GM19372 (cell line): ENCODE data around the gene VSIG2.

Experiments used
- ATAC-seq: cut with Tn5 transposase; IDR thresholded peaks from one replicate; pipeline ENCODE4 v1.9.1; 2021; ENCODE audit warnings: mild to moderate bottlenecking, low read depth, moderate library complexity; ENCODE audit not compliant: unreplicated experiment

Gene VSIG2

DNA sequence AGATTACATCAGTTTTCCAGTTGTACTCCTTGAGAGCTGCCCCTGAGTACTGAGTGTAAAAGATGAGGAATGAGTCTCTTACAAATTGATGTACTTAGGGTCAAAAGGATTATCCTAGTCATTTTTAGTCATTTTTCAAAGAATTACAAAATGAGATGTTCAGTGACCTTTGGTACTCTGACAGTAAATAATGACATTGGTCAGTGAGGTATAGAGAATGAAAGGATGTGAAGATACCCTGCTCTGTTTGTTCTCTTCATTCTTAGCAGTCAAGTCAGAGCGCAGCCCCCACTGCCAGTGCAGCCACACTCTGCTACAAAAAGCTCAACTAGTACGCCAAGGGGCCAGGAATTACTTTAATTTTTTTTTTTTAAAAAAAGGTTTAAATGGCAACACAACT lies 14.1 kb upstream of the VSIG2 start:
- no peak for ATAC-seq

DNA sequence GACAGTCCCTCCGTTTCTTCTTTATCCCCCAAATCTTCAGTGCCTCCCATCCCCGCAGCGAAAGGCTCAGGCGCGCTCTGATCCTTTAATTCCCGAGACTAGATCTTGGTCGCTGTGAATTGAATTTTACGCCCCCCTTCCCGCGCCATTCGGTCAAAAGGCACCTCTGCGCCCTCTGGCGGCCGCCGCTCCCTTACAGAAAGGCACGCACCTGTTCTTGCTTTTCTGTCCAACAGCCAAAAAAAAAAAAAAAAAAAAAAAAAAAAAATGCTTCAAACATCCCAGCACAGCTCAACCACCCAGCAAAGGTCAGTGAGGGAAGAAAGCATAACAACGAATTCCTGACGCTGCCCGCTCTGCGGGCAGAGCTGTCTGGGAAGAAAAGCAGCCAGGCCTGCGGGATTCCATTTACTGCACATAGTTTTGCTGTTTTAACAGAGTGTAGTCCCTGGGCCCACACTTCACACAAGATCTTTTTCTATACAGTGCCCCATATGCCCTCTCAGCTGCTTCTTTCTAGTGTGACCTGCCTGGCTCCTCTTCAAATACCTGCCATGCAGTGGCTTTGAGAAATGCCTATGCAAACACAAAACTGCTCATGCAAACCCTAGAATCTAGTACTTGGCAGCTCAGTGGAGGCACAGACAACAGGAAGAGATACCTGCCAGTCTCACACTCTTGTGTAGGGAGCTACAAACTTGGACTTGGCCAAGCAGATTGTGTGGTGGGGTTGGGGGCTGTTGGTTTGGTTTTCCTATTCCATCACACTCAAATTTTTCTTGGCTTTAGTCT lies 11.3 kb upstream of the VSIG2 start:
- no peak for ATAC-seq

DNA sequence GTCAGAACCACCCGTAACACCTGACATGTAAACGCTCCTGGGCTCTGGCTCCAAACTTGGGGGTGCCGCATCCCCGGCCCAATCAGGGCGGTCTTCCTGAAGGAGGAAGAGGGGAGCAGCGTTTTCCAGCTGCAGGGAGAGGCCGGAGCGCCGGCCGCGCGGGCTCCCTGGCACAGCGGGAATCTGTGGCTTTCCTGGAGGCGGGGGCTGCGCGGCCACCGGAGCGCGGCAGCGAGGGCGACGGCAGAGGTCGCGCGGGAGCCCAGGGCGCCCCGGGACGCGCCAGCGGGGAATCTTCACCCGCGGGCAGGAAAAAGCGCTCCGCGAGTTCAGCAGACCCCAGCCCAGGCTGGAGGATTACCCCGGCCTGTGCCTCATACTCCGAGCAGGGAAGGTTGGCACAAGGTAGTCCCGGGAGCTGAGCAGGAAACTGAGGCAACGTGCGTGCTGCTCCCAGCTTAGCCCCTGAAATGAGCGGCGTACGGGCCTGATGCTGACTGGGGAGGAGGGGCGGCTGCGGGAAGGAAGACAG lies 10.6 kb upstream of the VSIG2 start:
- ATAC-seq = peak; percentile 7

DNA sequence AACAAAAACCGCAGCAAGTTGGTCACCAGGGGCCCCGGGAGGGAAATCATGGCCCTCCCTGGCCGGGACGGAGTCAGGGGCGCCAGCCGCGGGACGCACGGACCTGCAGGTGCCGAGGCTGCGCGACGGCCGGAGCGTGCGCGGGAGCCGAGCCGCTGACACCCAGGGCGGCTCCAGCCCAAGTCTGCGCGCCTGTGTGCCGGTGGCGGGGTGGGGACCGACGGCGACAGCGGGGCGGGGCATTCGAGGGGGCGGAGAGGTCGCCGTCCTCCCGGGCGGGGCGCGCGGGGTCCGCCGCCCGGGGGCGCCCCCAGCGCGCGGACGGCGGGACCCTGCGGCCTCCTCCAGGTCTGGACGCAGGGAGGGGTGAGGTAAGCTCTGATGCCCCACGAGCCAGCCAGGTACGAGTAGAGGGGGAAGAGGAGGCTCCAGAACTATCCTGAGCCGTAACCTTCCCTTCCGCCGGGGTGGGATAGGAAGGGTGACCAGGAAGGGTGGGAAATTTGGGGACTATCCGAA lies 10.1 kb upstream of the VSIG2 start, which contains the start of gene ESAM:
TSS of gene ESAM (minus strand) at position 186 of the 519 bp plus-strand sequence. CDS start at position 50, 136 bp downstream.
- peak; percentile 54 for ATAC-seq

DNA sequence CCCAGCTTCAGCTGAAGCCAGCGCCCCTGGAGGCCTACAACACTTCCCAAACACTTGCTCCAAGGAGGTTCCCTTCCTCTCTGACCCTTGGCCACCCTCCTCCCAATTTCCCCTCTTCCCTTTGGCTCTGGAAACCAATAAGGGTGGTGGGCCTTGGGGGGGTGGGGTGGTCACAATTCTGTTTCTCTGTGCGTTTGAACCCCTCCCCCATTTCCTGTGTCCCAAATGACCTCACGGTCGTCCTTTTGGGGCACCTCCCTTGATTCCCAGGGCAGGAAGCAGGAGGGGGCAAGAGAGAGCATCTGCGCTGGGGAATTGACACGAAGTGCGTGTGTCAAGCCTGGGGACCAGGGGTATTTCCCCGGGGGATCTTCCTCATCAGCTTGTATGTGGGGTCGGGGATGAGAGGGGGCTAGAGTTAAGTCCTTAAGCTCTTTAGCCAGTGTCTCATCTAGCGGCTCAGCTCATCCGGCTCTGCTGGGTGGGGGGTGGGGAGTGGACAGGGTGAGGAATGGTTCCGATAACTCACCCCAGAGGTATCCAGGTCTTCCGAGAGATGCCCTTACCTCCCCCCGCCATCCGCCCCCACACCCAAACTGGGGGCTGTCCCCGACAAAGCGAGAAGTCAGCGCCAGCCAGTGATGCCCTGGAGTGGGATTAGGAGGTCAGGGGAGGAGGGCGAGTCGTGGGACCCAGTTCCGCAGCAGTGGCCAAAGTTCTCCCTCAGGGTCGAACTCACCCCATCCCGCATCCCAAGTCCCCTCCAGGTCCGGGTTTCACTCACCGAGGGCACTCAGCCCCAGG lies 9.4 kb upstream of the VSIG2 start:
- ATAC-seq = no peak

DNA sequence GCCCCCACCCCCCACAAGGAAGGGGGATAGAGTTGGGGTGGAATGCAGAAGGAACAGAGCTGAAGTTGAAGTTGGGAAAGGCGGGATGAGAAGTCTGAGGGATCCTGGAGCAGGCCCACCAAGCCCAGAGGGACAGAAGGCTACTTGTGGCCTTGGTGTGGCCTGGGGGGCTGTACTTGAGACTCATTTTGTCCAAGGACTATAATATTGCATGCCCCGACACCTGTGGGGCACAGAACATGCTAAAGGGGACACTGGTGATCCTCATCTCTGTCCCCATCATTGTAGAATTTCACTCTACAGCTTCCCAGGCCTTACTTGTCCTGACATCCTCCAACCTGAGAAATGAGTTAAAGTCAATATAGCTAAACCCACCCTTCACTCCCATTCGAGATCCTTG lies 8.8 kb upstream of the VSIG2 start:
- no peak for ATAC-seq

DNA sequence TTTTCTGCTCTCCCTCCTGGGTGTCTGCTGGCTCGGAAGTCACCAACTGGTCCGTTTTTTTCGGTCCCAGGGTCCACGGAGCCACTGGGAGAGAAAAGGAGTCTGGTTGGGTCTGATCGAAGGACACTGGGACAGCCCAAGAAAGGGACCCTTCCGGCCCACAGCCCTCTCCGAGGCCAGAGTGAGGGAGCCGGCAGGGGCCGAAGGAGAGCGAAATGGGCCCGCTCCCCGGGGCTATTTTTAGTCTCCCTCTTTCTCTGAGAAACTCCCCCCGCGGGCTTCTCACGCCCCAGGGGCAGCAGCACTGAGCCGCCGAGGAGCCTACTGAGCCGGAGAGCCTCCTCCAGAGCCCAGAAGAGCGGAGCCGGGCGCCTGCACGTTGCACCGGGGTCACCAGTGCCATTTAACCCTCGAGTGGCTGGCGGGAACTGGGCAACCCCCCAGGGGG lies 8.2 kb upstream of the VSIG2 start:
- ATAC-seq = peak; percentile 29

DNA sequence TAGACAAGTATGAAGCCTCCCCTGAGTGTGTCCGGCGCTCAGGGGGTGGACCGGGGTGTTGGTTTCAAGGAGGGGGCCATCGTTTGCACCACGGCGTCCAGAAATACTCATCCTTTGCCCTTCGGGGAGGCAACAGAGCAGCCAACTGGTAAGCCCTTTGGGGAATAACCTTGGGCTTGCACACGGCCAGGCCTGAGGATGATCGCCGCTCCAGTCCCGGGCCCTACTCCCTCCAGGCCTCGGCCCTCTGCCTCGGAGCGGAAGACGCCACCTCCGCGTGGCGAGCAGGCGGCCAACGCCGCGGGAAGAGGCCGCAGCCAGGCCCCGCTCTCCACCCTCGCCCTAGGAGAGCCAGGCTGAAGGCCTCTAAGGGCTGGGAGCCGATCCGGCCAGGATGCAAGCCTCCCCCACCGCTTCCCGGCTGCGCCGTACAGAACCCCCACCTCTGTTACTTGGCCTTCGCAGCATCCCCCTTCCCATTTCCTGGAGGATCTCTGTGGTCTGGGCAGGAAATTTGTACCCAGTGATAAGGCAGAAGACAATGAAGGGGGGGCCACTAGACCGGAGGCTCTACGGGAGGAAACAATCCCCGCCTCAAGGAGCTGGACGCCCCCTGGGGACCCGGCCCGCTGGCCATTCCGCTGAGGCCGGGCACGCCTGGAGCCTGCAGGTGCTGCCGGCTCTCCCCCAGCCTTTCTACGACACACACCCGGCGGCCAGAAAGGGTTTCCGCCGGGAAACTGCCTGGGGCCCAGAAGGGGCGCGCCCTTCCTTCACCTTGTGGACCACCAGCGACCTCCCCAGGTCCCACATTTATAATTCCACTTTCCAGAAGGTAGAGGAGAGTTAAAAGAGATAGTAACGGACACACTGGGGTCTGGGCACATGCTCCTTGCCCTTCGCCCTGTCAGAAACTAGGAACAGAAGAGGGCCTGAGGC lies 7.5 kb upstream of the VSIG2 start:
- no peak for ATAC-seq

DNA sequence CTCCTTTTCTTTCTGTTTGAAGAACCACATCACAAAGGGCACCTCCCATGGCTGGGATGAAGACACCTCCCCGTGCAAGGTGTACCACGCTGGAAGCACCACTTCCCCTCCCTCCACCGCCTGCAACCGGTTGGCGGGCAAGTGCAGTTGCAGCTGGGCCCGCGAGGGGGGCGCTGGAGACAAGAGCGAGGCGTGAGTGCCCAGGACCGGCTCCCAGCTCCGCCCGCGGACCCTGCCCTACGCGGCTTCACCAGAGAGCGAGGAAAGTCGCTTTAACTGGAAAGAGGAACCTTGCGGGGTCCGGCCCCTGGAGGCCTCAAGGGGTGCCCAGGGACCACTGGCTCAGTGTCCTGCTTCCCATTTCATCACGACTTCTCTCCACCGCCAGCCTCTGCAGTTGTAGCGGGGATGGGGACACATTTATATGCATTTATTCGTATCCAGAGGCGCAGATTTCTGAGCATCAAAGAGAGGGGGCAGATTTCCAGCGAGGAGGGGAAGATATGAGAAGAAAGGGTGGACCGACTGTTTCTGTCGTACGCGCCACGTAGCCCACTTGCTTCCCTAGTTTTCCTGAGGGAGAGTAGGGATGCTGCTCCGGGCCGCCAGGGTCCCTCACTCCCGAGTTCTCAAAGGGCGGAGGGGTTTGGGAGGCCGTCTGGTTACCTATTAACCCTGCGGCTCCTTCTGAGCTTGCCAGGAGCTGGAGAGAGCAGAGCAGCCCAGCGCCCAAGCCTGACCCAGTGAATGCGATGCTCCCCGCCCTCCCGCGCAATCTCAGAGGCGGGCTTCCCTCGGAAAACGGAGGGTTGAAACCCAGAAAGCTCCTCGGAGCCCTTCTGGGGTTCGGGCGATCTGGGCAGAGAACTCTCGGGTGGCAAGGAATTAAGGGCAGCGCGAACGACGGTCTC lies 6.6 kb upstream of the VSIG2 start:
- ATAC-seq = peak; percentile 42

DNA sequence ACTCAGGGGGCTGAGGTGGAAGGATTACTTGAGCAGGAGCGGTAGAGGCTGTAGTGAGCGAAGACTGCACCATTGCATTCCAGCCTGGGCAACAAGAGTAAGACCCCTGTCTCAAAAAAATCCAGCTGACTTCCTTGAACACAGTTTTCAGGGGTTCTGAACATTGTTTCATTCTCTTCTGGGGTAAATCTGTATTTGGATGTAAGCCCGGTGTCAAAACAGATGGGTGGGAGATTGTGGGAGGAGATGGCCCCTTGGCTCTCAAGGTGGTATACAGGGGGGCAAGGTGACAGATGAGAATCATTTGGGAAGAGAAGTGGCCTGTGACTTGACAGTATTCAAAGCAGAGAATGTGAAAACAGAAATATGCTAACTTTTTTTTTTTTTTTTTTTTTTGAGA lies 5.3 kb upstream of the VSIG2 start:
- ATAC-seq = no peak

DNA sequence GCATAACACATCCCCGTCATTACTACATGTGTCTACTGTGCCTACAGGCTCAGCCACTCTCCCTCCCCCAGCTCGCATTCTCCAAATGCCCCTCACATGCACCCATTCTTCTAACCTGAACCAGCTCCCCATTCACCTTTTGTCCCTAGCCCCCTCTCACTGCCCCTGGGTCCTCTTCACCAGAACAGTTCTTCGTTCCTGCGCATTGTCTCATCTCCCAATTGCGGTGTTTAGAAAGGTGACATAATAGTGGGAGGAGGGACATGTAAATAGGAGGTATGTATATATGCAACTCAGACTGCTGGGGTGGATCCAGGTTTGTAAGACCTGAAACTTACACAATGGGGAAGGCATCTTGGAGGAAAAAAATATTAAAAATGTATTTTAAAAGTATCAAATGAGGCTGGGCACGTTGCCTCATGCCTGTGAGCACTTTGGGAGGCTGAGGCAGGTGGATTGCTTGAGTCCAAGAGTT lies 4.7 kb upstream of the VSIG2 start:
- ATAC-seq = no peak

DNA sequence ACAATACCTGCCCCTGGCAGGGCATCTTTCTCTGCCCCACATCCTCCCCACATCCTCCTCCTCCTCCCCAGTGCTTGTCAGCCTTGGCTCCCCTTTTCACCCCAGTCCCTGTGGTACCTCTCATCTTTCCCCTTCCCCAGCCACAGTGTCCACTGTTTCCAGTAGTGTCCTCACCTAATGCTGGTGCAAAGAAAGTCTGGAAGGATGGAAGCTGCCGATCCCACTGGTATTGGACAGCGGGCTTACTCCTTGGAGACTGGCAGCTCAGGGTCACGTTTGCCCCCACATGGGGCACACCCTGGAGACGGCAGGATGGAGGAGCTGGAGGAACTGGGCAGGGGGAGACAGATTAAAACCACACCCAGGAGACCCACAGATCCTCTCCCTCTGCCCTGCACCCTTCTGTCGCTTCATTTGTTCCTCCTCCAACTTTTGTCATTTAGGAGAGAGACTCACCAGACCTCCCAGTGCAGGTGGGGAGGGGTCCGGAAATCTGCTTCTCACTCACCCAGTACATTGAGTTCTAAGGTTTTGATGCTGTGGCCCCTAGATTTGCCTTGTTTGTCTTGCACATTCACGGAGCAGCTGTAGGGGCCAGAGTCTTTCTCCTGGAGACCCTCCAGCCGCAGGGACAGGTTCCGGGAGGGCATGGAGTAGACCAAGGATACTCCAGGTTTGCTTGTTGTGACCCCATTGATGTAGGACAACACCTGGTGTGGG lies 4.1 kb upstream of the VSIG2 start:
- no peak for ATAC-seq

DNA sequence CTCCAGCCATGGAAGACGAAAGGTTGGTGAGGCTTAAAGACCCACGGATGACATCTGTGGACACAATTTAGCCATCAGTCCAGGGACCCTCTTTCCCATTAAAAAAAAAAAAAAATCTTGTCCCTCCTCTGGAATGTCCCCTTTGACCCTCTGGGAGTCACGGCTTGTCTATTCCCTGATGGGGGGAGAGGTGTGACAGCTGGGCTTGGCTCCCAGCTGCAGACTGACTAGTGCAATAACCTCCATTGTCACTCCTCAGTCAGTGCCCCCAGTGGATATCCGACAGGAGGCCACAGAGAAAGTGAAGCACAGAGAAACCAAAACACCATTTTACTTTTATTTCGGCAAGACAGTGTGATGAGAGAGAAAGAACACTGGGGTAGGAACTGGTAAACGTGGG lies 2.7 kb upstream of the VSIG2 start:
- ATAC-seq = no peak

DNA sequence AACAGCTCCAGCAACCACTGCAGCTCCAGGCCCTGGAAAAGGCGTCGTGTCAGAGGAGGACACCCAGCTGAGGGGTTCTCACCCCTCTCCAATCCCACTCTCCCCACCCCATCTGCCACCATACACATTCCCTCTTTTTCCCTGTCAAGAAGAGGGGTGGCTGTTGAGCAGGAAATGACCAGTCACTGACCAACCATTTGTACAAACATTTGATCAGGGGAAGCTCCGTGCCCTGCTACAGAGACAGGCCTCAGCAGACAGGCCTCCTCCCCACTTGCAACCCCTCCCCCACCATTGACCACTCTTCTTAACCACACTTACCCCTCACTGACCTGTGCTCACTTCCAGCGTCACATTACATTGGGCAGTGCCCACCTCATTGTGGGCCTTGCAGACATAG lies 2.3 kb upstream of the VSIG2 start:
- no peak for ATAC-seq

DNA sequence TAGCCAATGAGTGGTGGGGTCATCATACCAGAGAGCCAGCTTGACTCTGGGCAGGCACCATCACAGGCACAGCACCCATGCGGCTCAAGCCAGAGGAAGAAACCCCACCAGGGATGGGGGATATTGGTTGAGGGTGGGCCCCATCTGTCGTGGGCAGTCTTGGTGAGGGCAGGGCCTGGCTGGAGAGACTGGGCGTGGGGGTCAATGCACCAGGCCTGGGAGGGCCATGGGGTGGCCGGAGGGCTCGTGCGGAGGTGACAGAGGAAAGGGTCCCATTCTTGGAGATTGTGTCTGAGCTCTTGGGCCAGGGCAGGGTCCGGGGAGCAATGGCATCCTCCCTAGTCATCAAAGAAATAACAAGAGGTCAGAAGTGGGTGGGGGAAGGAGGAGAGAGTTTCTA lies 1.6 kb upstream of the VSIG2 start:
- ATAC-seq = no peak

DNA sequence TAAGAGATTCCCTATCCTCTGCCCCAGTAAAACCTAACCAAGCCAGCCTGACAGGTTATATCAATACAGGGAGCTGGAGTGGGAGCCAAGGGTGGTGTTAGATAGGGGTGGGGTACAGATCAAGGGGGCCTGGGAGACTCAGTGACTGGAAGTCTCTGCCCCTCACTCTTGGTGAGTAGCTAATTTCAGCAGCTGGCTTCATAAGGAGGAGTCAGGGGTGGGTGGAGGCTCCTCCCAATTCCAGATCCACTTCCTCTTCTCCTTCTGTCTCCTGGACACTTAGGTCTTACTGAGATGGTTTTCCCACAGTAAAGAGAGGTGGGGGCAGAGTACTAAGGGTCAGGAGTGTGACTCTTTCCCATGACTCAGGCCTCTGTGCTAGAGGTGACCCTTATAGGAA lies 1.1 kb upstream of the VSIG2 start:
- ATAC-seq = no peak

DNA sequence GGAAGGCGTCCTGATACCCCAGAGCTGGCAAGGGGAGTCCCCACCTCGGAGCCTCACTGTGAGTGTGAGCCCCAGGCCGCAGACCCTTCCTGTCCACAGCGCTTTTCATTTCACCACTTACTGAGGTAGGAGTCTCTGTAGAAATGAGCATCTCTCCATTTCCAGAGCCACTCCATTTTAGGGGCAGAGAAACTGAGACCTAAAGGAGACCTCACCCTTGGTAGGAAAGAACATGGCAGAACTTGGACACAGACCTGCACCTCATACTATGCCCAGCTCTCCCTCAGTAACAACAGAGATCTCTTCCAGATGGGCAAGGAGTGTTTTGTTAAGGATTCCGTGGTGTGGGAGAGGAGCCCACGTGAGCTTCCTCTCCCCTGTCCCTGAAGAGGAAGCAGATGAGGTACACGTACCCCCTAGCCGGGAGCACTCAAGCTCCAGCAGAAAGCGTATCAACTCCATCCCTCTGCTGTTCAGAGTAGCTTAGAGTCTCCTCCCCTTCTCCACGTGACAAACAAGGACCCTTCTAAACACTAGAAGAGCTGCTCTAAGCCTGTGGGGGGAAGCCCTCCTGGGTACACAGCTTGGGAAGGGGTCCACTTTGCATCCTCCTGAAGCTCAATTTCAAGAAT lies 532 bp upstream of the VSIG2 start:
- ATAC-seq = no peak

DNA sequence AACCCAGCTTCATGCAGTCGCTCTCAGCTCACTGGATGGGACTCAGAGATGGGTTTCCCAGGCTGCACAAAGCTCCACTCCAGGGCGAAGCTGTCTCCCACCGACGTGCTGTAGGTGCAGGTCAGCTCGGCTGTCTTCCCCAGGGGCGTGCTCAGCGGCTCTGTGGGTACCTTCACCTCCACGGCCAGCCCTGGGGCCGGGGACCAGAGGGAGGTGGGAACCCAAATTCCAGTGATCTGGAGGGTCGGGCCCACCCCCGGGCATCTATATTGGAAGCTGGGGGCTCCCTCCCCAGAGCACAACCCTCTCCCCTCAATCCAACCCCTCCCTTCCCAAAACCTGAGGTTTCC lies 689 bp downstream of the VSIG2 start:
- no peak for ATAC-seq
